ENCODE data around the gene ATN1.

ATN1 gene

DNA sequence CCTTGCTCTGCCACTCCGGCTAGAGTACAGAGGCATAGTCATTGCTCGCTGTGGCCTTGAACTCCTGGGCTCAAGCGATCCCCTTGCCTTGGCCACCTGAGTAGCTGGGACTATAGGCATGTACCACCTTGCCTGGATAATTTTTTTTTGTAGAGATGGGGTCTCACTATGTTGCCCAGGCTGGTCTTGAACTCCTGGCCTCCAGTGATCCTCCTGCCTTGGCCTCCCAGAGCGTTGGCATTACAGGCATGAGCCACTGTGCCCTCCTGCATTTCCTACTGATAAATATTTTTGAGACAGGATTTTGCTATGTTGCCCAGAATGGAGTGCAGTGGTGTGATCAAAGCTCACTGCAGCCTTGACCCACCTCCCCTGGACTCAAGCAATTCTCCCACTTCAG is 52.3 kb downstream of the ATN1 start:
- DNase-seq = no peak

DNA sequence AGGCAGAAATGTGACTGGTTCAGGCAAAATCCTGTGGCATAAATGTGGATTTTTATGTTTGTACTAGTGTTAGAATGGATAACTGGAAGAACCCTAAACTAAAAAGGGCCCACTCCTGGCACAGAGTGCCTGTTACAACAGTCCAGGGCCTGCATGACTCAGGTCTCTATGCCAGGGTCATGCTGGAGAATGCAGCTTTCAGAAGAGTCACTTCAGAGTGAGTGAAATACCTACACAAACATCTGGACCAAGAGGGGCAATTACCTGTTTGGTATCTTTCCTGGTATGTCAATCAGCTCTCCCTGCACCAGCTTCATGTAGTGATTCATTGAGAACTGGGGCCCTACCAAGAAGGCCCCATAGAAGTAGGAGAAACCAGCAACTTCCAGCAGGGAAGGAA is 53.0 kb downstream of the ATN1 start:
- no peak for DNase-seq

DNA sequence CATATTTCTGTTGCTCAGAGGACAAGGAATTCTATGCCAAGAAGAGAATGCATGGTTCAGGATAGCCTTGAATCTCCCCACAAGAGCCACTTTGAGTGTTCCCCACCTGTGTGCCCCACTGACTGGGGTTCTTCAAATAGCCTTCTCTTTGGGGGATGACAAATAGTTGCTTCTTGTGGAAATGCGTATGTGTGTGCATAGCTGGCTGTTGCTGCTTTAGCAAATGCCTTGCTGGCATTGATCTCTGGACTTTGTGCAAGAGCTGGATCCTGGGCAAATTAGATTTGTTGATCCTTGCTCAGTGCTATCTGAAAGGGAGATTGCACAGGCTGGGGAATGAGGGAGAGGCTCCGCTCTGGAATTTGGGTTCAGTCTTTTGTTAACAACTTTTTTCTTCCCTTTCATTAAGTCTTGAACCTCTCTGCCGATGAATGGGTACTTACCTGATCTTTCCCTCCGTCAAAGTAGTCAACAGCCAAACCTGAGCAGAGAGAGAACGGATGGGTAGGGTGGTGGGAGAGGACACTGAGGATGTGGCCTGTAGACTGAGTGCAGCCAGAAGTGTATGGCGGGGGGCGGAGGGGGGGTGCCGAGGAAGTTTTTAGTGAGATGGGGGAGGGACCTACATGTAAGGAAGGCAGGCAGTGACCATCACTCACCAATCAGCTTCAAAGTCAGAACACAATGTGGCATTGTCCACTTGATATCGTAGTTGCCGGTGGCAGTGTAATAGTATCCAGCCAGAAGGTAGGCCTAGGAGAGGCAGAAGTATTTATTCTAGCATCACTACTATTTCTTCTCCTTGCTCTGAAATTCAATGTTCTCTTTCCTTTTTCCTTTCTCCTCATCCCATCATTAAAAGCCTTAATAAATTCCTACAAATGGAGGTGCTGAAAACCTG is 53.6 kb downstream of the ATN1 start:
- no peak for DNase-seq

DNA sequence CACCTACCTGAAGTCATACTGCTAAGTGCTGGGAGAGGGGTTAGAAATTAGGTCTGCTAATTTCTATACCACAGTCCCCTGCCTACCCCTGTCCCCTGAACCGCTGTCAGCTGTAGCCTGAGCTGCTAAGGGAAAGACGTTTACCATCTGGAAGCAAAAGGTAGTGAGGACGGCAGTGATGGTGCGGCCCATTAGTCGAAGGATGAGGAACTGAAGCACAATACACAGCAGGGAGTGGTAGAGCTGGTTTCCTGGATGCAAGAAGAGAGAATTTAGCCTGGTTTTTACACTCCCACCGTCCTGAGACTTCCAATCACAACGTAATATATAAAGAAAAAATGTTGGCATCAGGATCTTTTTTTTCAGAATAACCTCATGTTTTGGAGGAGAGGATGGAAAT is 54.8 kb downstream of the ATN1 start:
- no peak for DNase-seq

DNA sequence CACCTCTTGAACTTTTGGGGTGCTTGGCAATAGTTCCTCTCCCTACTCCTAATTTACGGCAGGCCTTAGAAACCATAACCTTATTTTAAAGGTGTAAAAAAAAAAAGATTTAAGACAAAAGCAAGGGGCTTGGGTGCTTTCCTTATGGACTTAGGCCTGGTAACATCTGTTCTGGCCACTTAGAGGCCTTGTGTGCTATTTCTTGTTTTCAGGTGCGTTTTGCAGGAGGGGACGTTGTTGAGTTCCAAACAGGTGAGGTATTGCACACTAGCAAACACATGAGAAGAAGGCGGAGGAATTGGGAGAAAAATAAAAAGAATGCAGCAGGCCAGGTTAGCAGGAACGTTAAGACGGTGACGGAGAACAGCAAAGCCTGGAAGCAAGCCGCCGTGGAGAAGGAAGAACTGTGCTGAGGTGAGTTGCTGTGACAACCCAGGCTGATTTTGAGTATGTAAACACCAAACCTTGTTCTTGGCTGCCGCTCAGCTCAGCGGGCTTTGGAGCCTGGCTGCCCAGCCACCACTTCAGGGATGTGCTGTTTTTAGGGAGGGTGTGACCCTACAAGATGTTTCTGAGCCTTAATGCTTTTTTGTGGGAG is 60.3 kb downstream of the ATN1 start:
- DNase-seq = no peak
